GM13977 (cell line): Measurements from ENCODE around the gene PCARE.

Experiments
- DNase-seq: peaks from one replicate; pipeline ENCODE4 v3.0.0; 2012; ENCODE audit warnings: low spot score
- in situ Hi-C: fragments of 300-500 bp; cut with MboI; formaldehyde crosslinking; loops from one replicate; pipeline ENCODE4 v1.12.0; 2022; ENCODE audit warnings: low sequenced_read_pairs, low pct_unique_long_range_greater_than_20kb, mixed read lengths, inconsistent platforms; ENCODE audit not compliant: unreplicated experiment
- TF ChIP-seq, protein P1 (sequence below): IDR thresholded peaks from 2 replicates; pipeline ENCODE4 v1.5.1; 2012; ENCODE audit warnings: mild to moderate bottlenecking, control low read depth; ENCODE audit not compliant: insufficient read depth; ENCODE audit errors: extremely low read depth, missing control alignments

Gene PCARE

DNA sequence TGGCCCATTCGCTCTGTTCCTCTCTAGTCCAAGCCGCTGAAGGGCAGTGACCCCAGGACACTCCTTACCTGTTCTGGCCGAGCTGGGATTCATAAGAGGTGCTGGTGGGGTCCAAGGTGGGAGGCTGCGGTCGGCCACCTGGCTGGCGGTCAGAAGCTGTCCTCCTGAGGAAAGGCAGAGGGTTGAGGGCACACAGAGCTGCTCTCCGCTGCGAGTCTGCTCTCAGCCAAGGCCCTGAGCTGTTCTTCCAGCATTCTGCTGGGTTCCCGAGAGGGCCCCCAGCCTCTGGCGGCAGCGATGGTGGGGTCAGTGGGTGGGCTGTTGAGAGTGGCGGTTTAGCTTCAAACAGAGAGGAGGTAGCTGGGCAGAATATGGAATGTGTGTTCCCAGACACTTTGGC lies 3.8 kb downstream of the PCARE start:
- in situ Hi-C loops, result no loop called here

DNA sequence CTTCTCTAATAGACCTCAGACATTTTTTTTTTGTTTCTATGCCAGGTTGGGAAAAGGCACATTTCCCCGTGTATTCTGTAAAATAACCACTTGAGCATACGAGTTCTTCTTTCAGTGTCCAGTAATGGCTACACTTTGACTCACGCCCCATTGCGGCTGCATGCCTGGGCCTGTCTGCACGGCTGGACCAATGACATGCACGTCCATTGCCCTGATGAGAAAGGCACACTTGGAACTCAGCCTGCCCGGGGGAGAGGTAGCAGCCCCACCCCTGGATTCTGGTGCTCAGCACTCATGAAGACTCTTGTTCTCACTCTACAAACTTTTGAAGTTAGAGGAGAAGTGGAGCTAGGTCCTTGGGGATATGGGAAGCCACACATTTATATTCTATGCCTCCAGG lies 5.8 kb downstream of the PCARE start:
- TF ChIP-seq, protein P1, sequence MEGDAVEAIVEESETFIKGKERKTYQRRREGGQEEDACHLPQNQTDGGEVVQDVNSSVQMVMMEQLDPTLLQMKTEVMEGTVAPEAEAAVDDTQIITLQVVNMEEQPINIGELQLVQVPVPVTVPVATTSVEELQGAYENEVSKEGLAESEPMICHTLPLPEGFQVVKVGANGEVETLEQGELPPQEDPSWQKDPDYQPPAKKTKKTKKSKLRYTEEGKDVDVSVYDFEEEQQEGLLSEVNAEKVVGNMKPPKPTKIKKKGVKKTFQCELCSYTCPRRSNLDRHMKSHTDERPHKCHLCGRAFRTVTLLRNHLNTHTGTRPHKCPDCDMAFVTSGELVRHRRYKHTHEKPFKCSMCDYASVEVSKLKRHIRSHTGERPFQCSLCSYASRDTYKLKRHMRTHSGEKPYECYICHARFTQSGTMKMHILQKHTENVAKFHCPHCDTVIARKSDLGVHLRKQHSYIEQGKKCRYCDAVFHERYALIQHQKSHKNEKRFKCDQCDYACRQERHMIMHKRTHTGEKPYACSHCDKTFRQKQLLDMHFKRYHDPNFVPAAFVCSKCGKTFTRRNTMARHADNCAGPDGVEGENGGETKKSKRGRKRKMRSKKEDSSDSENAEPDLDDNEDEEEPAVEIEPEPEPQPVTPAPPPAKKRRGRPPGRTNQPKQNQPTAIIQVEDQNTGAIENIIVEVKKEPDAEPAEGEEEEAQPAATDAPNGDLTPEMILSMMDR, result no peak
- in situ Hi-C loops, result no loop called here
- no peak for DNase-seq

More for the DNA sequence above, 3.8 kb downstream of the PCARE start:
- DNase-seq, result no peak
- TF ChIP-seq, protein P1, result no peak

DNA sequence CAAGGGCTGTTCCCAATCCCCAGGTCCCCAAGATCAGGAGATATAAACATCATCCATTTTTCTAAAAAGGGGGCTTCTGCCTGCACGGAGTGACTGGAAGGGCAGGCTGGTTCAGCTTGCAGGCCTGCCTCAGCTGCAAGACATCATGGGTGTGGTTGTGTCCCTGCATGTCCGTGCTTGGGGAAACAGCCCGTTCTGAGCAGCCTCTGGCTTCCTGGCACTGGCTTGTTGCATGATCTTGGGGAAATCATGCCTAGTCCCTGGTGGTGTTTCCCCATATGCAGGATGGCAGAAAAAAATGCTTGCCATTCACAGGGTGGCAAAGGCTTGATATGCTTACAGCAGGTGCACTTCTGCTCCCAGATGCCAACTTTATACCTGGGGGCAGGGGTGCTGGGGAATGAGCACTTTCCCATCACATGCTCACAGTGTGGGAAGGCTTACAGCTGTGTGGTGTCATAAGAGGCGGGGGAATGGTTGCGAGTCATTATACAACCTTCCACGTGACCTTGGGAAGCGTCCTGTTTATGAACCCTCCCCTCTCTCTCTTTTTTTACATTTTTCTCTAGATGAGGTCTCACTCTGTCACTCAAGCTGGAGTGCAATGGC lies 7.2 kb downstream of the PCARE start:
- DNase-seq, result no peak
- in situ Hi-C loops, result no loop called here
- TF ChIP-seq, protein P1, result no peak

DNA sequence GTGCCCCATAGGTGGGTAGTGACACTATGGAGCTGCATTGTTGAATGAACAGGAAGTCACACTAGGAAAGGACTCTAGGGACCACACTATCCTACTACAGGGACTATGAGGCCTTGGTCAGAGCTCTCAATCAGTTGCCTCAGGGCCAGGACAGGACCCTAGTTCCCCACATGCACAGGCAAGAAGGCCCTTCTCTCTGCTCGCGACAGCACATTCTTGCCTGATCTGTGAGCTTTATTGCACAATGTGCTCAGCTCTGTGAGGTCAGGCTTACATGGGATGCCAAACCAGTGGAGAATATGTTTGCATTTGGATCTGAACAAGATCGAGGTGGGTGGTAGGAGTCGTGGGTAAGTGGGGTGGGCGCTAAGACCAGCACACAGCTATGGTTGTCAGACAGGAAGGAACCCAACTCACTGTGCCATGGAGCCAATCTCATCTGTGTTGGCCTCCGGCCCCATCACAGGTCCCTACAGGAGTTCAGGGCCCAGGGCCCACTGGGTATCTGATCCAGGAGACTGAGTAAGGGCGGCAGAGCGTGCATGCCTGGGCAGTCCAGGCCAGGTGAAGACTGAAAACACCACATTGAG lies 8.0 kb downstream of the PCARE start:
- in situ Hi-C loops, result no loop called here
- TF ChIP-seq, protein P1, result no peak
- DNase-seq, result no peak

DNA sequence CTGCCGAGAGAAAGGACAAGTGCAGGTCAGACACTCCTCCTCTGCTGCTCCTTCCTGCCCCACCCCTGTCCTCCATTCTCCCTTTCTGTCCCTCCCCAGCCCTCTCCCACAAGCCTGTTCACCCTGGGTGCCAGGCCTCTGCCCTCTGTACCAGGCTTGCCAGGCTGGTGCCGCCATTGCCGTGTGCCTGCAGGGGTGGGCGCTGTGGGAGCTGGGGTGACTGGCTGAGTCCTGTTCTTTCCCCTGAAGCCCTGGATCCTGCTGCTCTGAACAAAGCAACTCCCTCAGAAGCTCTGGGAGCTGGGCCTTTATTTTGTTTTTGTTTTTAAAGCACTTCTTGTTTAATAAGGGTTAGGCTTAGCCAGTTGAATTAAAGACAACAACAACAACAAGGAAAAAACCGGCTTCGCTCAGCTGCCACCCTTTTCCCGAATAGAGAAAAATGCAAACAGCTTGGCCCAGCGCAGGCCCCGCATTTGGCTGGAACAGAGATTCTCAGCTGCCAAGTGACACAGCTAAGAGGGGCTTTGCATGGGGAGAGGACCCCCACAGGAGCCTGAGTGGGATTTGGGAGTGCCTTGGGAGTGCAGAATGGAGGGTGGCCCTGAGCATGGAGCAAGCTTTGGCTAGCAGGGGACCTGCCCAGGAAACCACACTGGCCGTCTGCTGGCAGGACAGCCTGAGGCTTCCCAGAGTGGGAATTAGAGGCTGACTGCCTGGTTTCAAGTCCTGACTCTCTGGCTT lies 9.1 kb downstream of the PCARE start:
- TF ChIP-seq, protein P1, result no peak
- in situ Hi-C loops, result no loop called here
- DNase-seq, result no peak

DNA sequence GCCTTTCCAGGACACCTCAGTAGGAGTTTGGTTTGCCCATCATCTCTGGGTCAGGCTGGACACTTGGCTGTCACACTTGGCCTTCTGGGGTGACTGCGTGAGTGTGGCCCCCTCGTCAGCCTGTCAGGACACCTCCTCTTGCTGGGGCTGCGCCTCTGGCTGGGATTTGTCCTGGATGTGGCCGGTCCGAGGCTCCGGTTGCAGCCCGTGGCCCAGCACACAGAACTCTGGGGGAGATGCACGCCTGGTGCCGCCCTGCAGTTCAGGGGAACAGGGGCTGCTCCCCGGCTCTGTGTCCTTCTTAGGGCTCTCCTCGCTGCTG lies 9.6 kb downstream of the PCARE start:
- in situ Hi-C loops, result no loop called here
- no peak for DNase-seq
- TF ChIP-seq, protein P1, result no peak
